CD4-positive, alpha-beta T cell treated with Interleukin-6 at 100 ng/mL for 8 hours (primary cell): ENCODE measurements around the gene BST1.

Source experiments
- DNase-seq: peaks from one replicate; pipeline ENCODE4 v3.0.0-alpha.2; 2020; ENCODE audit warnings: mixed read lengths, low spot score

The BST1 gene

GRCh38 chr4:15702941-15703403 lies at the start of gene BST1:
Gene BST1, plus strand, starts transcription at chr4:15703065. Its CDS starts 80 bp downstream, at chr4:15703145.
- peak; percentile 34 for DNase-seq

GRCh38 chr4:15653420-15653819 lies 49.4 kb upstream of the BST1 start:
- no peak for DNase-seq

GRCh38 chr4:15653864-15654592 lies 48.8 kb upstream of the BST1 start:
- DNase-seq: no peak

GRCh38 chr4:15654593-15655222 lies 48.2 kb upstream of the BST1 start:
- peak; percentile 9 for DNase-seq

GRCh38 chr4:15655223-15656037 lies 47.4 kb upstream of the BST1 start, which contains the start of gene FBXL5:
Gene FBXL5, minus strand, starts transcription at chr4:15655357. Its CDS starts 70 bp downstream, at chr4:15655287.
- peak; percentile 77 for DNase-seq

- DNase-seq: no peak
Observed at GRCh38 chr4:15656038-15656470, 46.8 kb upstream of the BST1 start.

GRCh38 chr4:15657366-15657765 lies 45.5 kb upstream of the BST1 start:
- DNase-seq: no peak

GRCh38 chr4:15658136-15658770 lies 44.6 kb upstream of the BST1 start:
- no peak for DNase-seq

- no peak for DNase-seq
Observed at GRCh38 chr4:15658781-15659180, 44.1 kb upstream of the BST1 start.

- no peak for DNase-seq
Observed at GRCh38 chr4:15659768-15660570, 42.9 kb upstream of the BST1 start.

GRCh38 chr4:15665753-15666365 lies 37.0 kb upstream of the BST1 start:
- no peak for DNase-seq

- no peak for DNase-seq
Observed at GRCh38 chr4:15667006-15667405, 35.9 kb upstream of the BST1 start.

GRCh38 chr4:15668566-15669435 lies 34.1 kb upstream of the BST1 start:
- DNase-seq: no peak

GRCh38 chr4:15670576-15670975 lies 32.3 kb upstream of the BST1 start:
- no peak for DNase-seq

- DNase-seq: no peak
Observed at GRCh38 chr4:15672101-15672500, 30.8 kb upstream of the BST1 start.

GRCh38 chr4:15673337-15673736 lies 29.5 kb upstream of the BST1 start:
- DNase-seq: no peak

GRCh38 chr4:15674046-15674445 lies 28.8 kb upstream of the BST1 start:
- DNase-seq: no peak

GRCh38 chr4:15674926-15675325 lies 27.9 kb upstream of the BST1 start:
- DNase-seq: no peak

GRCh38 chr4:15675356-15675755 lies 27.5 kb upstream of the BST1 start:
- no peak for DNase-seq

- no peak for DNase-seq
Observed at GRCh38 chr4:15676039-15676438, 26.8 kb upstream of the BST1 start.
